GM19463 (cell line): ENCODE results near the gene HOXC6.

Experiments
- ATAC-seq: cut with Tn5 transposase; IDR thresholded peaks from one replicate; pipeline ENCODE4 v1.9.1; 2021; ENCODE audit warnings: mild to moderate bottlenecking, moderate library complexity; ENCODE audit not compliant: unreplicated experiment

Gene HOXC6

GRCh38 chr12:54051874-54052437 lies 23.7 kb downstream of the HOXC6 start:
- no peak for ATAC-seq

GRCh38 chr12:54052438-54053002 lies 24.3 kb downstream of the HOXC6 start:
- no peak for ATAC-seq

- peak; percentile 82 for ATAC-seq
These were observed 24.9 kb downstream of the HOXC6 start for GRCh38 chr12:54053003-54053750.

GRCh38 chr12:54053751-54054741 lies 25.8 kb downstream of the HOXC6 start, which contains the start of gene HOXC4:
HOXC4 (plus strand) TSS chr12:54053835; CDS start chr12:54053923, 88 bp downstream.
- ATAC-seq, result peak; percentile 39

GRCh38 chr12:54054742-54055194 lies 26.5 kb downstream of the HOXC6 start:
- no peak for ATAC-seq

GRCh38 chr12:54055552-54055951 lies 27.3 kb downstream of the HOXC6 start:
- no peak for ATAC-seq

- ATAC-seq, result no peak
These were observed 27.9 kb downstream of the HOXC6 start for GRCh38 chr12:54056110-54056509.

GRCh38 chr12:54058128-54058768 lies 30.0 kb downstream of the HOXC6 start:
- no peak for ATAC-seq

- no peak for ATAC-seq
These were observed 31.4 kb downstream of the HOXC6 start for GRCh38 chr12:54059668-54060067.

- no peak for ATAC-seq
These were observed 32.1 kb downstream of the HOXC6 start for GRCh38 chr12:54060174-54060974.

GRCh38 chr12:54060975-54061778 lies 32.9 kb downstream of the HOXC6 start:
- ATAC-seq, result no peak

GRCh38 chr12:54065677-54066076 lies 37.4 kb downstream of the HOXC6 start:
- no peak for ATAC-seq

GRCh38 chr12:54066408-54066807 lies 38.2 kb downstream of the HOXC6 start:
- ATAC-seq, result no peak

GRCh38 chr12:54068418-54069070 lies 40.3 kb downstream of the HOXC6 start:
- no peak for ATAC-seq

GRCh38 chr12:54071942-54072341 lies 43.7 kb downstream of the HOXC6 start:
- no peak for ATAC-seq

GRCh38 chr12:54074308-54074707 lies 46.1 kb downstream of the HOXC6 start:
- ATAC-seq, result no peak

- no peak for ATAC-seq
These were observed 47.2 kb downstream of the HOXC6 start for GRCh38 chr12:54075409-54075808.

- ATAC-seq, result no peak
These were observed 47.7 kb downstream of the HOXC6 start for GRCh38 chr12:54075974-54076373.
